Mesenchymal stem cell (in vitro differentiated cells and primary cell): ENCODE results near the gene PLPPR3.
A peak's percentile ranks its signal among the peaks of the same experiment; 100 is the strongest.

Experiments
- DNase-seq: peaks from one replicate; pipeline ENCODE4 v3.0.0-alpha.2; 2013
- H2AFZ ChIP-seq: one replicate; pipeline ENCODE4 v1.6.1; 2013; ENCODE audit warnings: low read depth, mild to moderate bottlenecking, control low read depth, inconsistent platforms, low read length, moderate library complexity
- H2AK5ac ChIP-seq: 2 replicates; pipeline ENCODE4 v1.6.1; 2013; ENCODE audit warnings: low read length, moderate library complexity, mild to moderate bottlenecking, inconsistent platforms; ENCODE audit not compliant: severe bottlenecking
- H2BK120ac ChIP-seq: one replicate; pipeline ENCODE4 v1.6.1; 2013; ENCODE audit warnings: low read depth, mild to moderate bottlenecking, inconsistent platforms, low read length, moderate library complexity
- H2BK12ac ChIP-seq, 2 experiments: one replicate each; pipeline ENCODE4 v1.6.1; 2013; ENCODE audit warnings: inconsistent platforms in 2 of 2, low read length in 2 of 2, mild to moderate bottlenecking in 2 of 2, moderate library complexity in 2 of 2, control low read depth in 1 of 2
- H2BK15ac ChIP-seq: one replicate; pipeline ENCODE4 v1.6.1; 2013; ENCODE audit warnings: mild to moderate bottlenecking, low read depth, inconsistent platforms; ENCODE audit not compliant: poor library complexity, severe bottlenecking
- H2BK5ac ChIP-seq: 2 replicates; pipeline ENCODE4 v1.6.1; 2013; ENCODE audit warnings: low read depth, mild to moderate bottlenecking, low read length, control low read depth, inconsistent platforms; ENCODE audit not compliant: poor library complexity, severe bottlenecking
- H3K14ac ChIP-seq, 2 experiments: one replicate each; pipeline ENCODE4 v1.6.1; 2013; ENCODE audit warnings: inconsistent platforms in 2 of 2, low read length in 2 of 2, control low read depth in 1 of 2, mild to moderate bottlenecking in 1 of 2, moderate library complexity in 1 of 2
- H3K18ac ChIP-seq, 2 experiments: one replicate each; pipeline ENCODE4 v1.6.1; 2013; ENCODE audit warnings: inconsistent platforms in 2 of 2, low read length in 2 of 2, control low read depth in 1 of 2, low read depth in 1 of 2, mild to moderate bottlenecking in 1 of 2
- H3K23ac ChIP-seq, 2 experiments: one replicate each; pipeline ENCODE4 v1.6.1; 2013; ENCODE audit warnings: inconsistent platforms in 2 of 2, low read length in 2 of 2, mild to moderate bottlenecking in 2 of 2, moderate library complexity in 2 of 2, control low read depth in 1 of 2
- H3K27ac ChIP-seq: 2 replicates; pipeline ENCODE4 v1.5.1; 2013; ENCODE audit warnings: mild to moderate bottlenecking, moderate library complexity, low read length, control low read depth, inconsistent platforms; ENCODE audit not compliant: poor library complexity, severe bottlenecking
- H3K27me3 ChIP-seq, 2 experiments: 2 replicates each; pipeline versions ENCODE4 v1.6.1 to v1.7.0; 2013; ENCODE audit warnings: low read length in 2 of 2, mild to moderate bottlenecking in 2 of 2, moderate library complexity in 2 of 2, control low read depth in 1 of 2, inconsistent platforms in 1 of 2; ENCODE audit not compliant: control insufficient read depth in 1 of 2, insufficient read depth in 1 of 2
- H3K36me3 ChIP-seq, 2 experiments: 2 replicates each; pipeline versions ENCODE4 v1.6.1 to v1.7.0; 2013; ENCODE audit warnings: low read length in 2 of 2, control low read depth in 1 of 2, inconsistent platforms in 1 of 2, low read depth in 1 of 2, mild to moderate bottlenecking in 1 of 2; ENCODE audit not compliant: insufficient read depth in 2 of 2, control insufficient read depth in 1 of 2
- H3K4ac ChIP-seq, 2 experiments: one replicate each; pipeline ENCODE4 v1.6.1; 2013; ENCODE audit warnings: inconsistent platforms in 2 of 2, low read length in 2 of 2, mild to moderate bottlenecking in 2 of 2, moderate library complexity in 2 of 2, control low read depth in 1 of 2, low read depth in 1 of 2
- H3K4me1 ChIP-seq: 2 replicates; pipeline ENCODE4 v1.6.1; 2013; ENCODE audit warnings: low read depth, low read length, control low read depth; ENCODE audit not compliant: control insufficient read depth, insufficient read depth
- H3K4me2 ChIP-seq: 2 replicates; pipeline ENCODE4 v1.6.1; 2013; ENCODE audit warnings: low read length, mild to moderate bottlenecking, inconsistent platforms; ENCODE audit not compliant: poor library complexity, severe bottlenecking
- H3K4me3 ChIP-seq, 2 experiments: 2 replicates each; pipeline versions ENCODE4 v1.5.1 to v1.7.0; 2013; ENCODE audit warnings: low read length in 2 of 2, mild to moderate bottlenecking in 2 of 2, control low read depth in 1 of 2, low read depth in 1 of 2; ENCODE audit not compliant: insufficient read depth in 1 of 2
- H3K79me1 ChIP-seq: replicated peaks from 2 replicates; pipeline ENCODE4 v1.6.1; 2013; ENCODE audit warnings: mild to moderate bottlenecking, control low read depth, low read length, inconsistent platforms; ENCODE audit not compliant: poor library complexity, severe bottlenecking
- H3K9ac ChIP-seq: 2 replicates; pipeline ENCODE4 v1.7.0; 2013; ENCODE audit warnings: mild to moderate bottlenecking, low read length, moderate library complexity
- H3K9me3 ChIP-seq: 2 replicates; pipeline ENCODE4 v1.7.0; 2013; ENCODE audit warnings: mild to moderate bottlenecking, low read length; ENCODE audit not compliant: control insufficient read depth
- H4K8ac ChIP-seq: one replicate; pipeline ENCODE4 v1.6.1; 2013; ENCODE audit warnings: inconsistent platforms, mild to moderate bottlenecking, low read length, moderate library complexity
- H4K91ac ChIP-seq: one replicate; pipeline ENCODE4 v1.6.1; 2013; ENCODE audit warnings: mild to moderate bottlenecking, low read length, inconsistent platforms
- WGBS: methylation state at CpG from one replicate; pipeline ENCODE4 v1.1.7; 2013; ENCODE audit warnings: mixed read lengths; 5-methylcytosine and 5-hydroxymethylcytosine counted together

PLPPR3 gene

GRCh38 chr19:776549-776948, 45.2 kb downstream of the PLPPR3 start:
- H2BK5ac ChIP-seq, result no peak overlapping the region
- no peaks in the 10 kb centered on the region for H3K9me3 ChIP-seq
- no peak overlapping the region for H3K18ac ChIP-seq
- H3K9ac ChIP-seq, result no peak overlapping the region
- H3K4me1 ChIP-seq, result peaks cover 24% of the 10 kb centered on the region
- H3K27me3 ChIP-seq, result no peaks in the 10 kb centered on the region
- H3K27ac ChIP-seq, result peak overlapping the region; percentile 79
- no peak overlapping the region for H2BK15ac ChIP-seq
- no peak overlapping the region for H2BK120ac ChIP-seq
- H3K79me1 ChIP-seq, result no peaks in the 10 kb centered on the region
- H3K23ac ChIP-seq, result no peak overlapping the region
- H3K4me2 ChIP-seq, result peak overlapping the region; percentile 14
- H3K4ac ChIP-seq, result no peak overlapping the region
- no peak overlapping the region for H3K14ac ChIP-seq
- H4K91ac ChIP-seq, result no peak overlapping the region
- H2BK12ac ChIP-seq, result peak overlapping the region in 1 of 2 experiments; percentile 77
- H2AK5ac ChIP-seq, result no peak overlapping the region
- DNase-seq, result no peak
- H3K4me3 ChIP-seq, result no peak overlapping the region
- no peak overlapping the region for H4K8ac ChIP-seq
- H3K36me3 ChIP-seq, result no peaks in the 10 kb centered on the region
- H2AFZ ChIP-seq, result no peak overlapping the region
- WGBS, result 89% methylated on average over 18 of the region's 18 CpGs

GRCh38 chr19:772730-773436, 48.9 kb downstream of the PLPPR3 start:
- no peak for DNase-seq
- Histone ChIP-seq H3K27ac (peak overlapping the region; percentile 80), H2AFZ (no peak overlapping the region)

GRCh38 chr19:772063-772462, 49.7 kb downstream of the PLPPR3 start:
- no peak overlapping the region for H3K18ac ChIP-seq
- H2BK15ac ChIP-seq, result no peak overlapping the region
- no peak overlapping the region for H2BK5ac ChIP-seq
- peaks cover 20% of the 10 kb centered on the region for H3K4me1 ChIP-seq
- no peaks in the 10 kb centered on the region for H3K9me3 ChIP-seq
- no peak overlapping the region for H3K14ac ChIP-seq
- H3K27ac ChIP-seq, result no peak overlapping the region
- no peak overlapping the region for H3K9ac ChIP-seq
- no peak overlapping the region for H4K91ac ChIP-seq
- H2AK5ac ChIP-seq, result peak overlapping the region; percentile 98
- no peak overlapping the region for H3K23ac ChIP-seq
- H3K36me3 ChIP-seq, result no peaks in the 10 kb centered on the region
- peak overlapping the region in 1 of 2 experiments; percentile 22 for H2BK12ac ChIP-seq
- no peak overlapping the region for H4K8ac ChIP-seq
- H3K4me2 ChIP-seq, result no peak overlapping the region
- peak overlapping the region in 1 of 2 experiments; percentile 11 for H3K4ac ChIP-seq
- no peaks in the 10 kb centered on the region for H3K79me1 ChIP-seq
- H3K4me3 ChIP-seq, result no peak overlapping the region
- DNase-seq, result no peak
- H2AFZ ChIP-seq, result no peak overlapping the region
- H2BK120ac ChIP-seq, result no peak overlapping the region
- WGBS, result 88% methylated on average over 5 of the region's 5 CpGs
- H3K27me3 ChIP-seq, result no peaks in the 10 kb centered on the region

More at GRCh38 chr19:772730-773436, 48.9 kb downstream of the PLPPR3 start:
- Histone ChIP-seq H3K4me1 (peaks cover 22% of the 10 kb centered on the region), H3K9me3 (no peaks in the 10 kb centered on the region), H3K18ac (peak overlapping the region in 1 of 2 experiments; percentile 54), H2BK120ac (peak overlapping the region; percentile 49), H2AK5ac (peak overlapping the region; percentile 68), H3K23ac (no peak overlapping the region), H2BK5ac (no peak overlapping the region), H3K9ac (no peak overlapping the region), H3K4me2 (no peak overlapping the region), H3K4me3 (no peak overlapping the region), H3K36me3 (no peaks in the 10 kb centered on the region), H4K91ac (no peak overlapping the region), H4K8ac (peak overlapping the region; percentile 16), H3K79me1 (no peaks in the 10 kb centered on the region), H3K4ac (no peak overlapping the region), H3K27me3 (no peaks in the 10 kb centered on the region), H2BK12ac (peak overlapping the region; percentile 8 to 21), H2BK15ac (peak overlapping the region; percentile 6), H3K14ac (peak overlapping the region in 1 of 2 experiments; percentile 88)
- 57% methylated on average over 18 of the region's 18 CpGs for WGBS

- Histone ChIP-seq H4K8ac (peak overlapping the region; percentile 57), H3K4me1 (peaks cover 16% of the 10 kb centered on the region), H3K4me2 (no peak overlapping the region), H3K27me3 (no peaks in the 10 kb centered on the region), H2BK15ac (no peak overlapping the region), H3K9ac (no peak overlapping the region), H3K36me3 (no peaks in the 10 kb centered on the region), H2BK12ac (no peak overlapping the region), H3K4ac (no peak overlapping the region), H2BK5ac (no peak overlapping the region), H3K9me3 (no peaks in the 10 kb centered on the region), H2AFZ (no peak overlapping the region), H3K18ac (peak overlapping the region in 1 of 2 experiments; percentile 23), H4K91ac (no peak overlapping the region), H3K23ac (no peak overlapping the region), H3K4me3 (no peak overlapping the region), H3K27ac (no peak overlapping the region), H2AK5ac (no peak overlapping the region), H2BK120ac (no peak overlapping the region), H3K79me1 (no peaks in the 10 kb centered on the region), H3K14ac (no peak overlapping the region)
- DNase-seq, result peak; percentile 70
- 41% methylated on average over 5 of the region's 6 CpGs for WGBS
Measured at GRCh38 chr19:771332-771785, 50.4 kb downstream of the PLPPR3 start.
